Activated T-cell treated with anti-CD3 and anti-CD28 coated beads, Interleukin-2, amount 50 U/mL, for 24 hours (primary cell): ENCODE results near the gene GSTA3.
"Not testable (repeated sequence)": the region's sequence is repeated elsewhere in the genome, so short reads cannot be mapped to it uniquely, and the experiment has no call there.

Source experiments
- DNase-seq: peaks from one replicate; pipeline ENCODE4 v3.0.0-alpha.2; 2020
- H3K27ac Mint-ChIP-seq: 2 replicates; pipeline ENCODE4 v1.8.0; 2020; ENCODE audit warnings: mild to moderate bottlenecking, mixed read lengths
- H3K27me3 Mint-ChIP-seq: 2 replicates; pipeline ENCODE4 v1.8.0; 2020; ENCODE audit warnings: mixed read lengths
- H3K36me3 Mint-ChIP-seq: 2 replicates; pipeline ENCODE4 v1.8.0; 2020; ENCODE audit warnings: low read depth, mixed read lengths
- H3K4me1 Mint-ChIP-seq: 2 replicates; pipeline ENCODE4 v1.8.0; 2020; ENCODE audit warnings: low read depth, mixed read lengths
- H3K4me3 Mint-ChIP-seq: 2 replicates; pipeline ENCODE4 v1.8.0; 2020; ENCODE audit warnings: mild to moderate bottlenecking, moderate library complexity, mixed read lengths
- H3K9me3 Mint-ChIP-seq: 2 replicates; pipeline ENCODE4 v1.8.0; 2020; ENCODE audit warnings: mixed read lengths

GSTA3 gene

DNA sequence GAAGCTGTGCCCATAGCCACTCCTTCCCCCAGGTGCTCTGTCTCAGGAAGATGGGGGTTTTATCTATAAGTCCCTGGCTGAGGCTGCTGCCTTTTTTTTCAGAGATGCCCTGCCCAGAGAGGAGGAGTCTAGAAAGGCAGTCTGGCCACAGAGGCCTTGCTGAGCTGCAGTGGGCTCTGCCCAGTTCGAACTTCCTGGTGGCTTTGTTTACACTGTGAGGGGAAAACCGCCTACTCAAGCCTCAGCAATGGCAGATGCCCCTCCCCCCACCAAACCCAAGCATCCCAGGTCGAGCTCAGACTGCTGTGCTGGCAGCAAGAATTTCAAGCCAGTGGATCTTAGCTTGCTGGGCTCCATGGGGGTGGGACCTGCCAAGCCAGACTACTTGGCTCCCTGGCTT lies 53.4 kb downstream of the GSTA3 start:
- H3K27ac Mint-ChIP-seq, H3K4me1 Mint-ChIP-seq, DNase-seq, H3K36me3 Mint-ChIP-seq, H3K9me3 Mint-ChIP-seq, H3K4me3 Mint-ChIP-seq: not testable (repeated sequence)
- peaks cover 74% of the 10 kb centered on the region for H3K27me3 Mint-ChIP-seq

GRCh38 chr6:52849137-52849536 lies 60.4 kb downstream of the GSTA3 start:
- H3K9me3 Mint-ChIP-seq = no peaks in the 10 kb centered on the region
- peaks cover 25% of the 10 kb centered on the region for H3K27me3 Mint-ChIP-seq
- no peak overlapping the region for H3K4me3 Mint-ChIP-seq
- H3K4me1 Mint-ChIP-seq = no peaks in the 10 kb centered on the region
- H3K36me3 Mint-ChIP-seq = no peaks in the 10 kb centered on the region
- DNase-seq = no peak
- H3K27ac Mint-ChIP-seq = no peak overlapping the region
